ENCODE data around the gene SDCBP2.

GRCh38 chr20:1267161-1267560, 61.8 kb downstream of the SDCBP2 start:
- TF ChIP-seq CTCF (IDR thresholded peaks at IDR 0.05) (no peak), EZH2 (IDR thresholded peaks at IDR 0.05) (no peak)

Measured in neural progenitor cell (in vitro differentiated cells).